IMR-90 (cell line): ENCODE results near the gene HDDC3. TPM values are rescaled to one million over a fixed set of nuclear protein-coding genes. Genes with fewer than 3 reads are reported as not detected.

Source experiments
- ATAC-seq: fragments of 200-7000 bp; cut with Tn5 transposase; 2 replicates; pipeline ENCODE4 v1.9.1; 2020; ENCODE audit warnings: low read depth, mild to moderate bottlenecking, moderate library complexity
- BruUV-seq: library from RNA; stranded (reverse); fragments of 400-500 nt; replicated peaks from 2 replicates; lab custom pipeline; 2021; lab: Mats Ljungman, UMichigan
- CTCF ChIA-PET: fragments of 300-600 bp; formaldehyde crosslinking; extraction: SDS; loops from one replicate; lab custom pipeline; 2021; ENCODE audit warnings: antibody characterized with exemption; lab: Yijun Ruan, JAX
- POLR2A ChIA-PET: fragments of 300-600 bp; sonication (Branson Sonifier 250); formaldehyde crosslinking; loops from one replicate; lab custom pipeline; 2022; ENCODE audit warnings: antibody characterized with exemption; ENCODE audit not compliant: unreplicated experiment; lab: Charles Lee
- DNase-seq: peaks from one replicate; pipeline ENCODE4 v3.0.0; 2013
- H2AFZ ChIP-seq: replicated peaks from 2 replicates; pipeline ENCODE3; 2013; ENCODE audit warnings: low read length, mild to moderate bottlenecking; ENCODE audit not compliant: poor library complexity
- H2AK5ac ChIP-seq: 2 replicates; pipeline ENCODE4 v1.6.1; 2013; ENCODE audit warnings: low read depth, low read length, inconsistent platforms
- H2AK9ac ChIP-seq: replicated peaks from 2 replicates; pipeline ENCODE3; 2013; ENCODE audit warnings: mild to moderate bottlenecking, low read depth, low read length, moderate library complexity; ENCODE audit not compliant: poor library complexity
- H2BK120ac ChIP-seq: 2 replicates; pipeline ENCODE4 v1.6.1; 2013; ENCODE audit warnings: low read depth, low read length, inconsistent platforms
- H2BK15ac ChIP-seq: 3 replicates; pipeline ENCODE4 v1.6.1; 2013; ENCODE audit warnings: low read depth, low read length, inconsistent platforms
- H2BK20ac ChIP-seq: 2 replicates; pipeline ENCODE4 v1.6.1; 2013; ENCODE audit warnings: low read depth, mild to moderate bottlenecking, inconsistent platforms, low read length, moderate library complexity
- H2BK5ac ChIP-seq: 2 replicates; pipeline ENCODE4 v1.6.1; 2013; ENCODE audit warnings: mild to moderate bottlenecking, low read depth, low read length, inconsistent platforms; ENCODE audit not compliant: poor library complexity, severe bottlenecking
- H3K14ac ChIP-seq: replicated peaks from 2 replicates; pipeline ENCODE4 v1.6.1; 2013; ENCODE audit warnings: low read depth, low read length, inconsistent platforms
- H3K18ac ChIP-seq: 2 replicates; pipeline ENCODE4 v1.6.1; 2013; ENCODE audit warnings: low read depth, low read length, control low read depth
- H3K23ac ChIP-seq: 2 replicates; pipeline ENCODE4 v1.6.1; 2013; ENCODE audit warnings: low read depth, low read length, inconsistent platforms
- H3K27ac ChIP-seq: 2 replicates; pipeline ENCODE4 v1.5.1; 2013; ENCODE audit warnings: mild to moderate bottlenecking, control low read depth, low read length; ENCODE audit not compliant: insufficient read depth
- H3K27me3 ChIP-seq: 2 replicates; pipeline ENCODE4 v1.6.1; 2013; ENCODE audit warnings: low read length; ENCODE audit not compliant: control insufficient read depth, insufficient read depth
- H3K36me3 ChIP-seq: 2 replicates; pipeline ENCODE4 v1.6.1; 2013; ENCODE audit warnings: low read length, mixed read lengths; ENCODE audit not compliant: control insufficient read depth, insufficient read depth
- H3K4ac ChIP-seq: 2 replicates; pipeline ENCODE4 v1.6.1; 2013; ENCODE audit warnings: low read depth, low read length, inconsistent platforms
- H3K4me1 ChIP-seq: 2 replicates; pipeline ENCODE4 v1.6.1; 2013; ENCODE audit warnings: low read length, mixed read lengths; ENCODE audit not compliant: control insufficient read depth, insufficient read depth
- H3K4me2 ChIP-seq: 2 replicates; pipeline ENCODE4 v1.6.1; 2013; ENCODE audit warnings: low read depth, mild to moderate bottlenecking, control low read depth, low read length, moderate library complexity
- H3K4me3 ChIP-seq: 2 replicates; pipeline ENCODE4 v1.5.1; 2013; ENCODE audit warnings: low read depth, mild to moderate bottlenecking, control low read depth, low read length, moderate library complexity; ENCODE audit not compliant: insufficient read depth
- H3K56ac ChIP-seq: 2 replicates; pipeline ENCODE4 v1.6.1; 2013; ENCODE audit warnings: low read length, inconsistent platforms; ENCODE audit not compliant: insufficient read depth; ENCODE audit errors: extremely low read depth
- H3K79me1 ChIP-seq, 2 experiments: 2 replicates each; pipeline ENCODE4 v1.6.1; 2013; ENCODE audit warnings: low read length in 2 of 2, inconsistent platforms in 1 of 2, low read depth in 1 of 2
- H3K9ac ChIP-seq: 2 replicates; pipeline ENCODE4 v1.6.1; 2013; ENCODE audit warnings: low read depth, low read length, control low read depth
- H3K9me1 ChIP-seq: 2 replicates; pipeline ENCODE4 v1.6.1; 2013; ENCODE audit warnings: low read length, inconsistent platforms; ENCODE audit not compliant: insufficient read depth
- H3K9me3 ChIP-seq: 2 replicates; pipeline ENCODE4 v1.6.1; 2013; ENCODE audit warnings: low read length; ENCODE audit not compliant: control insufficient read depth, insufficient read depth
- H4K20me1 ChIP-seq: 2 replicates; pipeline ENCODE4 v1.6.1; 2013; ENCODE audit warnings: low read length, inconsistent platforms; ENCODE audit not compliant: insufficient read depth
- H4K5ac ChIP-seq: 2 replicates; pipeline ENCODE4 v1.6.1; 2013; ENCODE audit warnings: mild to moderate bottlenecking, low read depth, low read length, control low read depth
- H4K8ac ChIP-seq, 2 experiments: 2 replicates each; pipeline ENCODE4 v1.6.1; 2013; ENCODE audit warnings: low read depth in 2 of 2, low read length in 2 of 2, control low read depth in 1 of 2, inconsistent platforms in 1 of 2
- H4K91ac ChIP-seq: 2 replicates; pipeline ENCODE4 v1.6.1; 2013; ENCODE audit warnings: low read depth, low read length, inconsistent platforms; ENCODE audit not compliant: insufficient read depth
- MXI1 ChIP-seq: IDR thresholded peaks from 2 replicates; pipeline ENCODE4 v1.6.1; 2012; ENCODE audit warnings: low read depth, mild to moderate bottlenecking, low read length, moderate library complexity, borderline replicate concordance
- POLR2A ChIP-seq: IDR thresholded peaks from 2 replicates; pipeline ENCODE4 v1.6.1; 2012; ENCODE audit warnings: mild to moderate bottlenecking, low read depth, low read length
- WGBS, 2 experiments: methylation state at CpG; one replicate each; pipeline versions ENCODE4 v1.1.5 to v1.1.7; 2013; ENCODE audit warnings: missing lambda C conversion rate in 2 of 2; ENCODE audit not compliant: insufficient read length in 1 of 2; ENCODE audit errors: extremely low coverage in 2 of 2; 5-methylcytosine and 5-hydroxymethylcytosine counted together
- dilution Hi-C: fragments of 300-500 bp; cut with HindIII; formaldehyde crosslinking; loops from one replicate; pipeline ENCODE4 v1.14.3; 2018; ENCODE audit warnings: low sequenced_read_pairs; ENCODE audit not compliant: unreplicated experiment
- in situ Hi-C: fragments of 300-500 bp; cut with MboI; formaldehyde crosslinking; loops from 3 replicates; pipeline ENCODE4 v1.14.3; 2019; ENCODE audit warnings: low sequenced_read_pairs, inconsistent platforms, mixed read lengths
- intact Hi-C: fragments of 100-400 bp; cut with micrococcal nuclease; formaldehyde crosslinking; loops from 2 replicates; pipeline ENCODE4 v1.10.0; 2022
- polyA plus RNA-seq, 3 experiments: library from polyadenylated mRNA; depleted of rRNA; stranded (reverse); fragments of >200 nt; gene quantifications; 2 replicates each; pipeline ENCODE4 v1.2.3, GENCODE V29; 2012; ENCODE audit warnings: low replicate concordance in 1 of 3
- total RNA-seq: library from RNA; depleted of rRNA; stranded (reverse); fragments of >200 nt; gene quantifications from 2 replicates; pipeline ENCODE4 v1.2.3, GENCODE V29; 2012
- TF ChIP-seq, protein P1 (sequence below): conservative IDR thresholded peaks from 2 replicates; pipeline ENCODE4 v1.5.1; 2012; ENCODE audit warnings: mild to moderate bottlenecking, low read depth, low read length, improper control_type of control experiment

HDDC3 gene
- total and polyA plus RNA-seq, 2 of the 4 experiments (the other 2 are of a cell fraction), result 7.9 to 10.7 TPM

DNA sequence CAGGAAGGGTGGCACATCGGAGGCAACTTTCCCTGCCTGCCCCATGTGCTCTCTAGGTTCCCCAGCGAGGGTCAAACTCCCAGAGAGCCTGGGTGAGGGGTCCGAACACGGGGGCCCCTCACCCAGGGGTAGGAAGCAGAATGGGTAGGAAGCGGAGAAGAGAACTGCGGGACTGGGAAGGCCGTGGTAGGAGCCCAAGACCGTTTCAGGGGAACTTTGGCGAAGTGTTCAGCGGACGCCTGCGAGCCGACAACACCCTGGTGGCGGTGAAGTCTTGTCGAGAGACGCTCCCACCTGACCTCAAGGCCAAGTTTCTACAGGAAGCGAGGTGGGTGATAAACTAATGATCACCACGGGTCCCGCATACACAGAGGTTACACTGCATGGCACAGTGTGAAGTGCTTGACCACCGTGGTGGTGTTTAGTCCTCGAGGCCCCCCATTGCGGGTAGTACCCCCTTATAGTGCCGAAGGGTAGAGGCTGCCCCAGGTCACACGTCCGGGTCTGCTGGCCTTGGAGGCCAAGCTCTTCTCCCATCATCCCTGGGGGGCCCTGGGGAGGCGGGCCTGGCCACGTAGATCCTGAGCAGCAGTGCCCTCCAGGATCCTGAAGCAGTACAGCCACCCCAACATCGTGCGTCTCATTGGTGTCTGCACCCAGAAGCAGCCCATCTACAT is 39.7 kb downstream of the HDDC3 start:
- H3K18ac ChIP-seq, result no peak overlapping the region
- WGBS, 2 experiments, result 96% methylated on average over 11 of the region's 29 CpGs; no CpG with 5 or more reads in 1 of the 2 experiments
- H2AFZ ChIP-seq, result no peak overlapping the region
- ATAC-seq (no peak), DNase-seq (no peak)
- no peak overlapping the region for H3K14ac ChIP-seq
- H3K27ac ChIP-seq, result no peak overlapping the region
- H3K23ac ChIP-seq, result no peak overlapping the region
- no peaks in the 10 kb centered on the region for H3K9me3 ChIP-seq
- H4K8ac ChIP-seq, result no peak overlapping the region
- H2BK120ac ChIP-seq, result no peak overlapping the region
- H3K4me2 ChIP-seq, result no peak overlapping the region
- no peaks in the 10 kb centered on the region for H4K20me1 ChIP-seq
- CTCF ChIA-PET, result no interaction called here
- H3K9me1 ChIP-seq, result peaks cover 3% of the 10 kb centered on the region; the same call in 1 of the 2 replicates
- no peaks in the 10 kb centered on the region for H3K27me3 ChIP-seq
- intact Hi-C loops, result no loop called here
- no peaks in the 10 kb centered on the region for H3K4me1 ChIP-seq
- peaks cover 28% of the 10 kb centered on the region for H3K36me3 ChIP-seq
- TF ChIP-seq MXI1 (no peak), POLR2A (no peak)
- TF ChIP-seq, protein P1, sequence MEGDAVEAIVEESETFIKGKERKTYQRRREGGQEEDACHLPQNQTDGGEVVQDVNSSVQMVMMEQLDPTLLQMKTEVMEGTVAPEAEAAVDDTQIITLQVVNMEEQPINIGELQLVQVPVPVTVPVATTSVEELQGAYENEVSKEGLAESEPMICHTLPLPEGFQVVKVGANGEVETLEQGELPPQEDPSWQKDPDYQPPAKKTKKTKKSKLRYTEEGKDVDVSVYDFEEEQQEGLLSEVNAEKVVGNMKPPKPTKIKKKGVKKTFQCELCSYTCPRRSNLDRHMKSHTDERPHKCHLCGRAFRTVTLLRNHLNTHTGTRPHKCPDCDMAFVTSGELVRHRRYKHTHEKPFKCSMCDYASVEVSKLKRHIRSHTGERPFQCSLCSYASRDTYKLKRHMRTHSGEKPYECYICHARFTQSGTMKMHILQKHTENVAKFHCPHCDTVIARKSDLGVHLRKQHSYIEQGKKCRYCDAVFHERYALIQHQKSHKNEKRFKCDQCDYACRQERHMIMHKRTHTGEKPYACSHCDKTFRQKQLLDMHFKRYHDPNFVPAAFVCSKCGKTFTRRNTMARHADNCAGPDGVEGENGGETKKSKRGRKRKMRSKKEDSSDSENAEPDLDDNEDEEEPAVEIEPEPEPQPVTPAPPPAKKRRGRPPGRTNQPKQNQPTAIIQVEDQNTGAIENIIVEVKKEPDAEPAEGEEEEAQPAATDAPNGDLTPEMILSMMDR, result no peak
- H3K56ac ChIP-seq, result no peak overlapping the region
- H3K4me3 ChIP-seq, result no peak overlapping the region
- BruUV-seq, result no TSS peak
- no peak overlapping the region for H2AK9ac ChIP-seq
- no peak overlapping the region for H4K91ac ChIP-seq
- dilution Hi-C loops, result no loop called here
- POLR2A ChIA-PET, result interaction anchor here (0.6 kb wide), 1 partner anchor 16 kb away, joined by 24 read pairs; no protein-coding TSS in a partner anchor
- no peak overlapping the region for H2BK5ac ChIP-seq
- H2AK5ac ChIP-seq, result no peak overlapping the region
- no peak overlapping the region for H3K4ac ChIP-seq
- H3K79me1 ChIP-seq, result no peaks in the 10 kb centered on the region
- in situ Hi-C loops, result loop anchor here (25.0 kb wide), 1 partner anchor 580 kb away; no protein-coding TSS in a partner anchor
- H2BK15ac ChIP-seq, result no peak overlapping the region
- no peak overlapping the region for H3K9ac ChIP-seq
- H2BK20ac ChIP-seq, result no peak overlapping the region
- no peak overlapping the region for H4K5ac ChIP-seq
